Measurements from ENCODE around the gene TOM1L2.

TOM1L2 gene

DNA sequence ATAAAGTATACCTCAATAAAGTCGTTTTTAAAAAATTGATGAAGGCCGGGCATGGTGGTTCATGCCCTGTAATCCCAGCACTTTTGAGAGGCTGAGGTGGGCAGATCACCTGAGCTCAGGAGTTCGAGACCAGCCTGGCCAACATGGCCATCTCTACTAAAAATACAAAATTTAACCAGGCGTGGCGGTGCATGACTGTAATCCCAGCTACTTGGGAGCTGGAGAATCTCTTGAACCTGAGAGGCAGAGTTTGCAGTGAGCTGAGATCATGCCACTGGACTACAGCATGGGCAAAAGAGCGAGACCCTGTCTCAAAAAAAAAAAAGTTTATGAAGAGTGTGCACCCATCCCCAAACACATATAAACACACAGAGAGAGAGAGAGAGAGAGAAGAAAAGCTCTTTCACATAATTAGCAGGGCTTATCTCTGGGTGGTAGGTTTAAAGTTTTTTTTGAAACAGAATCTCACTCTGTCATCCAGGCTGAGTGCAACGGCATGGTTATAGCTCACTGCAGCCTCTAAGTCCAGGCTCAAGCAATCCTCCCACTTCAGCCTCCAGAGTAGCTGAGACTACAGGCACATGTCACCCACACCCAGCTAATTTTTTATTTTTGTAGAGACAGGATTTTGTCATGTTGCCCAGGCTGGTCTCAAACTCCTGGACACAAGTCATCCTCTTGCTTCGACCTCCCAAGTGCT, 138.4 kb downstream of the TOM1L2 start:
- H3K79me2 ChIP-seq (ENCODE audit: control insufficient read depth, insufficient read depth, low read length, unreplicated experiment): peaks cover 50% of the 10 kb centered on the region
- peaks cover 41% of the 10 kb centered on the region for H3K4me1 ChIP-seq (ENCODE audit: control insufficient read depth, insufficient read depth, low read length, unreplicated experiment)
- 0 out of 2 replicates have a peak, but pooled peaks cover 6% of the 10 kb centered on the region for H3K36me3 ChIP-seq (ENCODE audit: insufficient read depth, low read length)
- no peaks in the 10 kb centered on the region for H3K27me3 ChIP-seq (ENCODE audit: insufficient read depth, low read length)
- H2AFZ ChIP-seq (ENCODE audit: low read length, unreplicated experiment): no peak overlapping the region
- H3K27ac ChIP-seq (ENCODE audit: low read depth, low read length): peak overlapping the region; percentile 90
- H3K4me3 ChIP-seq (ENCODE audit: low read depth, low read length): no peak overlapping the region

DNA sequence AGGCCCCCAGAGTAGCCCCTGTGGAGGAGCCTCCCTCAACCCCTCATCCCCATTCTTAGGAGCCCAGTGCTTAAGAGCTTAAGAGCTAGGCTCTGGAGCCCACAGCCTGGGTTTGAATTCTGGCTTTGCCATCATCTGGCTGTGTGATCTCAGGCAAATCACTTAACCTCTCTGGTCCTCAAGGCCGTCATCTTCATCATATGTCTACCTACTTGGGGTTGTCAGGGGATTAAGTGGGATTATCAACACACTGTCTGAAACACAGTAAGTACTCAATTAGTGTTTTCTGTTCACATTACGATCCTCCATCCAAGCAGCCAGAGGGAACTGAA, 140.2 kb downstream of the TOM1L2 start:
- H3K79me2 ChIP-seq (ENCODE audit: control insufficient read depth, insufficient read depth, low read length, unreplicated experiment): peaks cover 50% of the 10 kb centered on the region
- no peak overlapping the region for H3K27ac ChIP-seq (ENCODE audit: low read depth, low read length)
- H3K4me3 ChIP-seq (ENCODE audit: low read depth, low read length): no peak overlapping the region
- peaks cover 23% of the 10 kb centered on the region for H3K4me1 ChIP-seq (ENCODE audit: control insufficient read depth, insufficient read depth, low read length, unreplicated experiment)
- 0 out of 2 replicates have a peak, but pooled peaks cover 6% of the 10 kb centered on the region for H3K36me3 ChIP-seq (ENCODE audit: insufficient read depth, low read length)
- H2AFZ ChIP-seq (ENCODE audit: low read length, unreplicated experiment): no peak overlapping the region
- no peaks in the 10 kb centered on the region for H3K27me3 ChIP-seq (ENCODE audit: insufficient read depth, low read length)

DNA sequence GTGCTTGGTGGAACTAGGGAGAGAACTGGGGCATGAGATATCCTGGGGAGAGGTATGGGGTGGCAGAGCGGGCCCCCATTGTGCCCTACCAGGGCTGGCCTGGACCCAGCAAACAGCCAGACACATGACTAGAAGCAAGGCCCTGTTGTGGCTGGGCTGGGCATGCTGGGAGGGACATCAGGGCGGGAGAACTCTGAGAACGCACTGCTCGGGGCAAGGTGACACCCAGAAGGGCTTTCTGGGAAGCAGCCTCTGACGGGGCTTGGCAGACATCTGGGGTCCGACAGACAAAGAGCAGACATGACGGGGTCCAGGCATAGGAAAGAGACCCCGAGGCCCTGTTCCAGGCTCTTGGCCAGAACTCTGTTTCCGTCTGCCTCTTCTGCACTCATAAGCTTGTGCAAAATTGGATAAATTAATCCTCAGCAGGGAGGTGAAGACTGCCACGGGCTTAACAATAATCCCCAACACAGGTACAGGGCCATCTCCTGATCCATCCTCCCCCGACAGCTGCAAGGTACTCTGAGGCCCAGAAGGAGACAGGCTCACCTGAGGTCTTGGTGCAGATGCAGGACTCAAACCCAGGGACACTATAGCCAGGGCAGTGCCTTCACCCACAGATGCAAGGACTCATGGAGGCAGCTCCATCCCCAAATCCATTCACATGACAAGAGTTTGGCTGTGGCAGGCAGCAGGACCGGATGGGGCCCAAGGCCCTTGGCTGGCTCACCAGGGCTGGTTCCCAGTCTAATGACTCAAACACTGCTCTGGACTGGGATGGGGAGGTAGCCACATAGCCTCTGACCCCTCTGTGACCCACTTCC, 140.8 kb downstream of the TOM1L2 start:
- H3K27me3 ChIP-seq (ENCODE audit: insufficient read depth, low read length): no peaks in the 10 kb centered on the region
- no peak overlapping the region for H2AFZ ChIP-seq (ENCODE audit: low read length, unreplicated experiment)
- no peak overlapping the region for H3K27ac ChIP-seq (ENCODE audit: low read depth, low read length)
- peaks cover 50% of the 10 kb centered on the region for H3K79me2 ChIP-seq (ENCODE audit: control insufficient read depth, insufficient read depth, low read length, unreplicated experiment)
- H3K4me1 ChIP-seq (ENCODE audit: control insufficient read depth, insufficient read depth, low read length, unreplicated experiment): peaks cover 24% of the 10 kb centered on the region
- 0 out of 2 replicates have a peak, but pooled peaks cover 6% of the 10 kb centered on the region for H3K36me3 ChIP-seq (ENCODE audit: insufficient read depth, low read length)
- H3K4me3 ChIP-seq (ENCODE audit: low read depth, low read length): no peak overlapping the region

DNA sequence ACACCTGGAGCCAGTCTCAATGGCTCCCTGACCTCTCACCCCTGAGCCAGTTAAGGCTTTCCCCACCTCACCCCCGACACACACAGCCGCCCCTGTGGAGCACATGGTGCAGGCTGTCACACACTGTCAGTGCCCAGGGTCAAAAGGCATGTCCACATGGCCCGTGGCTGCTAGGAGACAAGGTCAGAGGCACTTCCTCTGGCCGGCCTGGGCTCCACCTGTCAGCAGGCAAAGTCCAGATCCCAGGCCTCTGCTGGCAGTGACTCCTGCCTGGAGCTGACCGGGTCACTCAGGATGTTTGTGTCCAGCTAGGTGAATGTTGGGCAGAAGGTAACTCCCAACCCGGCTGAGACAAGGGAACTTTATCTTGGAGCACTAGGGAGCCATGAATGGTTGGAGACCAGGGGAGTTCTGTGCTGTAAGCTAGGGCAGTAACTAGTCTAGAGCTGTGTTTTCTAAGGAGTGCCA, 141.4 kb downstream of the TOM1L2 start:
- Histone ChIP-seq H3K4me1 (ENCODE audit: control insufficient read depth, insufficient read depth, low read length, unreplicated experiment) (peaks cover 29% of the 10 kb centered on the region), H2AFZ (ENCODE audit: low read length, unreplicated experiment) (no peak overlapping the region), H3K27ac (ENCODE audit: low read depth, low read length) (no peak overlapping the region), H3K36me3 (ENCODE audit: insufficient read depth, low read length) (0 out of 2 replicates have a peak, but pooled peaks cover 6% of the 10 kb centered on the region), H3K4me3 (ENCODE audit: low read depth, low read length) (no peak overlapping the region), H3K79me2 (ENCODE audit: control insufficient read depth, insufficient read depth, low read length, unreplicated experiment) (peaks cover 52% of the 10 kb centered on the region), H3K27me3 (ENCODE audit: insufficient read depth, low read length) (no peaks in the 10 kb centered on the region)

DNA sequence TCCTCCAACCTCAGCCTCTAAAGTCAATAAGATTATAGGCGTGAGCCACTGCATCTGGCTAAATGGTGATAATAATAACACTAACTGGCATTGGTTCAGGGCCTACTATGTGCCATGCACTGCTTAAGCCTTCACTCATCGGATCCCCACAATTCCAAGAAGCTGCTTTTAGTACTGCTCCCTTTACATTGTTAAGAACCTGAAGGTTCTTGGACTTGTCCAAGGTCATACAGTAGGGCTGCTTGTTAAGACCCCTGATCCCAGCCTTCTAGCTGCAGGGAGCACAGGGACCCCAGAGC, 142.0 kb downstream of the TOM1L2 start:
- Histone ChIP-seq H3K4me3 (ENCODE audit: low read depth, low read length) (no peak overlapping the region), H3K36me3 (ENCODE audit: insufficient read depth, low read length) (0 out of 2 replicates have a peak, but pooled peaks cover 6% of the 10 kb centered on the region), H3K79me2 (ENCODE audit: control insufficient read depth, insufficient read depth, low read length, unreplicated experiment) (peaks cover 49% of the 10 kb centered on the region), H3K4me1 (ENCODE audit: control insufficient read depth, insufficient read depth, low read length, unreplicated experiment) (peaks cover 29% of the 10 kb centered on the region), H3K27me3 (ENCODE audit: insufficient read depth, low read length) (no peaks in the 10 kb centered on the region), H2AFZ (ENCODE audit: low read length, unreplicated experiment) (no peak overlapping the region), H3K27ac (ENCODE audit: low read depth, low read length) (no peak overlapping the region)

DNA sequence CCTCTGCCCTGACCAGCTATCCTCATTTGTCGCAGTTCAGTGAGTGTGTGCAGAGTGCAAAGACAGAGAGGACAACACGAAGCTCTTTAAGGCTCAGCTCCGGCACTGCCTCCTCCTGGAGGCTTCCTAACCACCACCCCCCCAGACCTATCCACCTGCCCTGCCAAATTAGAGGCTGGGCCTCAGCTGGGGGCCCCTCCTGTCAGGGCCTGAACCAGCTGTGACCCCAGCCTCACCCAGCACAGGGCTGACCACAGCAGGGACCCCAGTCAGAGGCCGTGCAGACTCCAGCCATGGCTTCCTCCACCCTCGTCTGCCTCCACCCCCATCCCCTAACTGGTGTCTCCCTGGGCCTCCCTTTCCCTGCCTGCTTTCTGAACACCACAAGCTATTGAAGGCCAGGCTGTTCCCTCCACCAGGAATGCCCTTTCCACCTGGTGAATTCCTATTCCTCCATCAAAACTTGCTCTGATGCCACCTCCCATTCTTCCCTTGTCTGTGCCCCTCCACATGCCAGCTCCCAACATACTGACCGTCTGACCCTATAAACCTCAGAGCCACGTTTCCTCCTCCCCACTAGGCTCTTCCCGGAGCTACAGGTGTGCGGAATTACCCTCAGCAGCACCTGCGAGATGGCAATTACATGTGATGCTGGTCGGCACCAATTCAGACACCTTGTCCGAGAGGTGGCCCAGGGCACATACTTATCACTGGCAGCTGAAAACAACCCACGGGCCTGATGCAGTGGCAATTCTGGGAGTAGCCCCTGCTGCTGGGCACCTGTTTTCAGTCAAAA, 144.2 kb downstream of the TOM1L2 start:
- Histone ChIP-seq H3K36me3 (ENCODE audit: insufficient read depth, low read length) (0 out of 2 replicates have a peak, but pooled peaks cover 6% of the 10 kb centered on the region), H2AFZ (ENCODE audit: low read length, unreplicated experiment) (no peak overlapping the region), H3K79me2 (ENCODE audit: control insufficient read depth, insufficient read depth, low read length, unreplicated experiment) (peaks cover 42% of the 10 kb centered on the region), H3K4me3 (ENCODE audit: low read depth, low read length) (no peak overlapping the region), H3K27ac (ENCODE audit: low read depth, low read length) (no peak overlapping the region), H3K4me1 (ENCODE audit: control insufficient read depth, insufficient read depth, low read length, unreplicated experiment) (peaks cover 36% of the 10 kb centered on the region), H3K27me3 (ENCODE audit: insufficient read depth, low read length) (no peaks in the 10 kb centered on the region)

DNA sequence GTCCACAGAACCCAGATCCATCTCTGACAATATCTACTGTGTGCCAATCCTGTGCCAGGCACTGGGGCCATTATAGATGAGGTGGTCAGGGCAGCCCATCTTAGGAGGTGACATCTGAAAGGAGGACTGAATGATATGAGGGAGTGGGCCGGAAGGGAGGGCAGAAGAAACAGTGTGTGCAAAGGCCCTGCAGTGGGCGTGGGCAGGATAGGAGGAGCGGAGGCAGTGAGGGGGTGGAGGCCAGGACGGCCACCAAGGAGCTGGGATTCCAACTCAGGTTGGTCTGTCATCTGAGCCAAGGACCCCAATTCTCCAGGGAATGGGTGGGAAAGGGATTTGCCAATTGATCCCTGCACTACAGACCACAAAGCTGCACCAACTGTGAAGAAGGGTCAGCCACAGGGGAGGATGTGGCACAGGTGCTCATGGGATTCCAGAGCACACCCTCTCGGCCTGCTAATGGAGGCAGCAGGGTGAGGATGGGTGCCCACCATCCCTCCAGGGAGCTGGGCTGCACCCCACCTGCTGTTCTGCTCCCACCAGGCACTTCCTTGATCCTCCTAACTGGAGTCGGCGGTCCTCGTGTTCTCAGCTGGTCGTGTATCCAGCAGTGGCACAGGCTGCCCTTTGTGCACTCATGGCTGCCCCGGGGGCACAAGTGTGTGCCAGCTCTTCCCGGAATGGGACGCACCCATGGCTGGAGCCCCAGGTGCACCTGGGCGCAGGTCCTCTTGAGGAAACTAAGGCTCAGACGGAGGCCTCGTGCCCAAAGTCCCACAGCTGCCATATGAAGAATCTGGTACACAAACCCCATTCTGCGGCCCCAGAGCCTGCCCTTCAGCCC, 145.0 kb downstream of the TOM1L2 start:
- H3K79me2 ChIP-seq (ENCODE audit: control insufficient read depth, insufficient read depth, low read length, unreplicated experiment): peaks cover 40% of the 10 kb centered on the region
- H2AFZ ChIP-seq (ENCODE audit: low read length, unreplicated experiment): no peak overlapping the region
- H3K27ac ChIP-seq (ENCODE audit: low read depth, low read length): no peak overlapping the region
- 0 out of 2 replicates have a peak, but pooled peaks cover 4% of the 10 kb centered on the region for H3K36me3 ChIP-seq (ENCODE audit: insufficient read depth, low read length)
- no peak overlapping the region for H3K4me3 ChIP-seq (ENCODE audit: low read depth, low read length)
- H3K27me3 ChIP-seq (ENCODE audit: insufficient read depth, low read length): no peaks in the 10 kb centered on the region
- H3K4me1 ChIP-seq (ENCODE audit: control insufficient read depth, insufficient read depth, low read length, unreplicated experiment): peaks cover 44% of the 10 kb centered on the region

DNA sequence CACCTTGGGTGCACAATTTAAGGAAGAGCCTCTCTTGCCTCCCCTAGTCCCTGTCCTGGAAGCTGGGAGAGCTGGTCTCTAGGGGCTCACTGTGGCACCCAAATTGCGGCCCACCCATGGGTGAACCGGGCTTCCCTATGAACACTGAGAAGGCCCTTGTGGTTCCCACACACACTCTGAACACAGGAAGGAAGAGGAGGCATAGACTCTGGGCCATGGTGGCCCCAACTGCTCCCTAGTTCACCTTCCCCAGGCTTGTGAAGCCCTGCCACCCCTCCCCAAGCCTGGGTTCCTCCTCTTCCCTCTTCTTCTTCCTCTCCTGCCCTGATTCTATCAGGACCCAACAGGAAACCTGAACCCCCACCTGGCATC, 145.9 kb downstream of the TOM1L2 start:
- peaks cover 41% of the 10 kb centered on the region for H3K79me2 ChIP-seq (ENCODE audit: control insufficient read depth, insufficient read depth, low read length, unreplicated experiment)
- peaks cover 48% of the 10 kb centered on the region for H3K4me1 ChIP-seq (ENCODE audit: control insufficient read depth, insufficient read depth, low read length, unreplicated experiment)
- no peaks in the 10 kb centered on the region for H3K27me3 ChIP-seq (ENCODE audit: insufficient read depth, low read length)
- H3K4me3 ChIP-seq (ENCODE audit: low read depth, low read length): no peak overlapping the region
- H3K36me3 ChIP-seq (ENCODE audit: insufficient read depth, low read length): no peaks in the 10 kb centered on the region
- H3K27ac ChIP-seq (ENCODE audit: low read depth, low read length): no peak overlapping the region
- H2AFZ ChIP-seq (ENCODE audit: low read length, unreplicated experiment): no peak overlapping the region

DNA sequence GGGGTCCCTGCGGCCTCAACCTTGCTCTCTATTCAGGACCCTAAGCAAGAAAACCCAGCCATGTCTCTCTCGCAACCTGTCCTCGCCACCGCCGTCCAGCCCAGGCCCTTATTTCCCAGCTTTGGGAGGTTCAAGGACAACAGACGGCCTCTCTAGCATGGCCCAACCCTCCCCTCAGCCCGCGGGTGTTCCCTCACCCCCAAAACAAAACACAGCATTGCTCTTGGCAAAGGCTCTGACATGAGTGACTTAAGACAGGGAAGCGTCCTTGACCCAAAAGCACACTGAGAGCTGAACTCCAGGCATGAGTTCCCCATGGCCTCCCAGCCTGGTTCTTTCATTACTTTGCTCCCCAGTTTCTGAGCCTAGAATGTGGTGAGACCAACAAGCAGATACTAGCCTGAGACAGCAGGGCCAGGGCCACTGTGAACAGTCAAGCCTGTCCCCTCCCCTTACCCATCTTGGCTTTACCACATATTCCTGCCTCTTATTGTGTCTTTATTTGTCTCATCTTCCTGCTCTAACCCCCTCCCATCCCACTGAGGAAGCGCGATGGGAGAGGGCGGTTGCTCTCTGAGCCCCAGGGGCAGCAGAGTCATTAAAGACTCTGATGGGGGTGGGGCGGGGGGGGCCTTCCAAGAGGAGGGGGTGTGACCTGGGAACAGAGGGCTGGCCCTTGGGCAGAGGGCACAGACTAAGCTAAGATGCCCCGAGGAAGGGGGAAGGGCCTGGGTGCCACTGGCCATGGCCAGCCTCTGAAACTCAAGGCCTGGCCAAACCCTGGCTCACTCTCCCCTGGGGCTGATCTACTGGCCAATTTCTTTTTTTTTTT, 147.2 kb downstream of the TOM1L2 start:
- peak overlapping the region; percentile 28; the same call in 1 of the 2 replicates for H3K4me3 ChIP-seq (ENCODE audit: low read depth, low read length)
- H3K4me1 ChIP-seq (ENCODE audit: control insufficient read depth, insufficient read depth, low read length, unreplicated experiment): peaks cover 60% of the 10 kb centered on the region
- H3K27me3 ChIP-seq (ENCODE audit: insufficient read depth, low read length): no peaks in the 10 kb centered on the region
- peaks cover 32% of the 10 kb centered on the region for H3K79me2 ChIP-seq (ENCODE audit: control insufficient read depth, insufficient read depth, low read length, unreplicated experiment)
- H3K36me3 ChIP-seq (ENCODE audit: insufficient read depth, low read length): no peaks in the 10 kb centered on the region
- no peak overlapping the region for H2AFZ ChIP-seq (ENCODE audit: low read length, unreplicated experiment)
- peak overlapping the region; percentile 31; the same call in 1 of the 2 replicates for H3K27ac ChIP-seq (ENCODE audit: low read depth, low read length)

Data from ACC112 (cell line).